ENCODE results near the gene P4HA2. TPM values are rescaled to one million over a fixed set of nuclear protein-coding genes. Genes with fewer than 3 reads are reported as not detected.

P4HA2 gene
- total and polyA plus RNA-seq, 2 donors from 2014 or later = 32.5 to 54.1 TPM

DNA sequence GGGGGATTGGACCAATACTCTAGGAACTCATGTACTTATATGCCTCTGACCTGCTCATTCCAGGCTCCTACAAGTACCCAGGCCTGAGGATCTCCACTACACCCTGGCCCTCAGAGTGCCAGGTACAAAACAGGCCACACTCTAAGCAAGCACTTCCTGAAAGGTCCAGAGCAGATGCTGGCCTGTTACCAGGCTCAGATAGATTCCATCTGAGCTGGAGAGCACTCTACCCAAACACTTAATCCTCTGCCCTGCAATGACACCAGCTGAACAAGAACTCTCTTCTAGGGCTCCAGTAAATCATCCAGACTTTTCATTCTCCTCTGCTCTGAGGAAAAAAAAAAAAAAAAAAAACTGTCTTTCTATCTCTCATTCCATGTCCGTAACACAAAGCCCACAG lies 2.9 kb downstream of the P4HA2 start:
- Histone ChIP-seq H3K9ac (ENCODE audit: low read length in 3 of 3) (no peak overlapping the region), H3K9me3 (ENCODE audit: control insufficient read depth in 2 of 3, insufficient read depth in 1 of 3, low read length in 3 of 3) (no peaks in the 10 kb centered on the region), H3K4me1 (ENCODE audit: control insufficient read depth in 2 of 3, insufficient read depth in 2 of 3, low read depth in 1 of 3, low read length in 3 of 3) (peaks cover 0 to 22% (median 12%) of the 10 kb centered on the region in 3 donors), H3K27ac (ENCODE audit: low read depth in 2 of 2, low read length in 2 of 2) (no peak overlapping the region), H3K27me3 (ENCODE audit: control insufficient read depth, insufficient read depth, low read length) (no peaks in the 10 kb centered on the region), H3K4me3 (ENCODE audit: low read length in 3 of 3) (no peak overlapping the region), H3K36me3 (ENCODE audit: control insufficient read depth in 2 of 3, insufficient read depth in 3 of 3, low read length in 3 of 3) (no peaks in the 10 kb centered on the region)
- peak in 2 of 5 donors; percentile 18 to 26 for DNase-seq
- FAIRE-seq = no peak
- TF ChIP-seq, protein P1, sequence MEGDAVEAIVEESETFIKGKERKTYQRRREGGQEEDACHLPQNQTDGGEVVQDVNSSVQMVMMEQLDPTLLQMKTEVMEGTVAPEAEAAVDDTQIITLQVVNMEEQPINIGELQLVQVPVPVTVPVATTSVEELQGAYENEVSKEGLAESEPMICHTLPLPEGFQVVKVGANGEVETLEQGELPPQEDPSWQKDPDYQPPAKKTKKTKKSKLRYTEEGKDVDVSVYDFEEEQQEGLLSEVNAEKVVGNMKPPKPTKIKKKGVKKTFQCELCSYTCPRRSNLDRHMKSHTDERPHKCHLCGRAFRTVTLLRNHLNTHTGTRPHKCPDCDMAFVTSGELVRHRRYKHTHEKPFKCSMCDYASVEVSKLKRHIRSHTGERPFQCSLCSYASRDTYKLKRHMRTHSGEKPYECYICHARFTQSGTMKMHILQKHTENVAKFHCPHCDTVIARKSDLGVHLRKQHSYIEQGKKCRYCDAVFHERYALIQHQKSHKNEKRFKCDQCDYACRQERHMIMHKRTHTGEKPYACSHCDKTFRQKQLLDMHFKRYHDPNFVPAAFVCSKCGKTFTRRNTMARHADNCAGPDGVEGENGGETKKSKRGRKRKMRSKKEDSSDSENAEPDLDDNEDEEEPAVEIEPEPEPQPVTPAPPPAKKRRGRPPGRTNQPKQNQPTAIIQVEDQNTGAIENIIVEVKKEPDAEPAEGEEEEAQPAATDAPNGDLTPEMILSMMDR (IDR thresholded peaks at IDR 0.05; ENCODE audit: borderline replicate concordance, extremely low read depth, insufficient read depth) = no peak
- intact Hi-C loops (cut with DNase I) = no loop called here

DNA sequence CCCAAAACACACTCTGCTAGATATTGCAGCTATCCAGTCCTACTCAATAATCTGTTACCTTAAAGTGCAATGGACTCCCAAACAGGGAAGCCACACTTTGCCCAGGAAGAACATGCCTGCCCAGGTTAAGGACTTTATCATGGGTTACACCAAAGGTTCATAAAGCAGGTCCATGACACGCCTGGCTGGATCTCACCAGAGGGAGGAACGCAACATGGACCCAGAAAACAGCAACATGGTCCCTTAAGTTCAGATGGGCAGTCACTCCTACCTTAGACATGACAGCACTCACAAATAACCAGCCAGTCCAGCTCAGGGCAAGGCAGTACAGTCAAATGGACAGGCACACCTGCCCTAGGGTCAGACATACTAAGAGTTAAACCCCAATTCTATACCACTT lies 3.8 kb downstream of the P4HA2 start:
- peaks cover 0 to 22% (median 12%) of the 10 kb centered on the region in 3 donors for H3K4me1 ChIP-seq (ENCODE audit: control insufficient read depth in 2 of 3, insufficient read depth in 2 of 3, low read depth in 1 of 3, low read length in 3 of 3)
- no peaks in the 10 kb centered on the region for H3K27me3 ChIP-seq (ENCODE audit: control insufficient read depth, insufficient read depth, low read length)
- intact Hi-C loops (cut with DNase I) = no loop called here
- TF ChIP-seq, protein P1 (IDR thresholded peaks at IDR 0.05; ENCODE audit: borderline replicate concordance, extremely low read depth, insufficient read depth) = no peak
- H3K27ac ChIP-seq (ENCODE audit: low read depth in 2 of 2, low read length in 2 of 2) = no peak overlapping the region
- no peak overlapping the region for H3K4me3 ChIP-seq (ENCODE audit: low read length in 3 of 3)
- FAIRE-seq (no peak), DNase-seq (peak in 1 of 5 donors; percentile 20)
- H3K9me3 ChIP-seq (ENCODE audit: control insufficient read depth in 2 of 3, insufficient read depth in 1 of 3, low read length in 3 of 3) = no peaks in the 10 kb centered on the region
- no peak overlapping the region for H3K9ac ChIP-seq (ENCODE audit: low read length in 3 of 3)
- no peaks in the 10 kb centered on the region for H3K36me3 ChIP-seq (ENCODE audit: control insufficient read depth in 2 of 3, insufficient read depth in 3 of 3, low read length in 3 of 3)

DNA sequence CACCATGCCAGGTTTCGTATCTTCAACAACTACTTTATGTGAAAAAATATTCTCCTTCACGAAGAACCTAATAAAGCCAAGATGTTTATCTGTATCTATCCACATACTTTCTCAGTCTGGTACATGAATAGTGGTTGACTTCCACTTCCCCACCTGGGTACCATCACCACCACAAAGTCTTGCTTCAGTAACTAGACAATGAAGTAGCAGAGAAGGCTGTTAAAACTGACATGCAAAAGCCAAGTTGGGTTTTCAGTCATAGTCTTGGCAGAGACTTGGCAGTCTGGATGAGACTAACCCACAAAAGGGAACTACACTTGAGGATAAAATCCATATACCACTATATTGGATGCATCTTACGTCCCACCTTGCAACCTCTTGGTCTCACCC lies 5.0 kb downstream of the P4HA2 start:
- Histone ChIP-seq H3K27ac (ENCODE audit: low read depth in 2 of 2, low read length in 2 of 2) (no peak overlapping the region), H3K4me3 (ENCODE audit: low read length in 3 of 3) (no peak overlapping the region), H3K4me1 (ENCODE audit: control insufficient read depth in 2 of 3, insufficient read depth in 2 of 3, low read depth in 1 of 3, low read length in 3 of 3) (peaks cover 0 to 22% (median 12%) of the 10 kb centered on the region in 3 donors), H3K9me3 (ENCODE audit: control insufficient read depth in 2 of 3, insufficient read depth in 1 of 3, low read length in 3 of 3) (no peaks in the 10 kb centered on the region), H3K36me3 (ENCODE audit: control insufficient read depth in 2 of 3, insufficient read depth in 3 of 3, low read length in 3 of 3) (no peaks in the 10 kb centered on the region), H3K9ac (ENCODE audit: low read length in 3 of 3) (no peak overlapping the region), H3K27me3 (ENCODE audit: control insufficient read depth, insufficient read depth, low read length) (no peaks in the 10 kb centered on the region)
- intact Hi-C loops (cut with DNase I) = no loop called here
- no peak for DNase-seq
- FAIRE-seq = no peak
- TF ChIP-seq, protein P1 (IDR thresholded peaks at IDR 0.05; ENCODE audit: borderline replicate concordance, extremely low read depth, insufficient read depth) = no peak

All from kidney (tissue), 14 donors.